ENCODE measurements around the gene FBXW5. TPM values are rescaled to one million over a fixed set of nuclear protein-coding genes. Genes with fewer than 3 reads are reported as not detected.

The FBXW5 gene
- total RNA-seq, 1 experiment from 2014 or later, result 62.2 TPM

GRCh38 chr9:136900556-136900955 lies 44.0 kb downstream of the FBXW5 start:
- Histone ChIP-seq H3K23me2 (ENCODE audit: insufficient read length, low read depth, low read length, poor library complexity, severe bottlenecking) (no peaks in the 10 kb centered on the region), H3K79me1 (ENCODE audit: insufficient read depth, low read depth, low read length, poor library complexity, severe bottlenecking) (peaks cover 2% of the 10 kb centered on the region), H2BK15ac (ENCODE audit: low read depth, low read length) (no peak overlapping the region), H2AFZ (ENCODE audit: low read length) (no peak overlapping the region), H3K4ac (ENCODE audit: low read depth, low read length) (no peak overlapping the region), H3K14ac (ENCODE audit: insufficient read depth, low read length) (no peak overlapping the region), H3K4me1 (ENCODE audit: insufficient read depth, low read length) (no peaks in the 10 kb centered on the region), H3T11ph (ENCODE audit: low read length) (no peak overlapping the region), H3K27ac (ENCODE audit: insufficient read length, low read depth, low read length) (no peak overlapping the region), H3K23ac (ENCODE audit: insufficient read length, low read depth, low read length) (no peak overlapping the region), H2BK20ac (ENCODE audit: low read depth, low read length, poor library complexity, severe bottlenecking) (no peak overlapping the region), H4K20me1 (ENCODE audit: control insufficient read depth, insufficient read depth, insufficient read length) (no peaks in the 10 kb centered on the region), H3K27me3 (ENCODE audit: insufficient read depth, low read length) (no peaks in the 10 kb centered on the region), H2BK120ac (ENCODE audit: low read depth, low read length, poor library complexity, severe bottlenecking) (no peak overlapping the region), H2AK5ac (ENCODE audit: insufficient read length, low read length) (no peak overlapping the region), H3K56ac (ENCODE audit: insufficient read length, low read depth, low read length) (no peak overlapping the region), H4K8ac (replicated peaks; ENCODE audit: insufficient read length, low read depth, low read length) (no peak overlapping the region), H3K79me2 (ENCODE audit: insufficient read depth, low read length) (no peaks in the 10 kb centered on the region; the same call in 1 of the 2 replicates), H2BK12ac (ENCODE audit: insufficient read length, low read depth, low read length) (no peak overlapping the region), H3K18ac (ENCODE audit: insufficient read length, low read depth, low read length) (no peak overlapping the region), H4K91ac (ENCODE audit: insufficient read length, low read depth, low read length) (no peak overlapping the region), H3K9me3 (ENCODE audit: control insufficient read depth, low read depth, low read length) (no peaks in the 10 kb centered on the region), H4K5ac (ENCODE audit: insufficient read length, low read depth, low read length) (no peak overlapping the region), H3K4me2 (ENCODE audit: insufficient read depth, insufficient read length, low read length) (no peak overlapping the region), H3K9ac (ENCODE audit: extremely low read depth, insufficient read length, low read length) (no peak overlapping the region), H2BK5ac (ENCODE audit: insufficient read length, low read length) (no peak overlapping the region)
- WGBS (ENCODE audit: extremely low coverage, insufficient read length, low lambda C conversion rate), result no CpG with 5 or more reads among the region's 10 CpGs
- Mint-ChIP-seq H3K4me3 (no peak overlapping the region), H3K27me3 (ENCODE audit: low read depth) (no peaks in the 10 kb centered on the region; the same call in 1 of the 2 replicates), H3K27ac (peak overlapping the region in 2 of 3 experiments; percentile 22 to 53; a peak in 1 of 7 replicates), H3K4me1 (peaks cover 5 to 6% of the 10 kb centered on the region in 2 experiments; a peak in 2 of 4 replicates), H3K36me3 (ENCODE audit: insufficient read depth in 1 of 3, low read depth in 3 of 3) (peaks cover 34 to 59% (median 54%) of the 10 kb centered on the region in 3 experiments), H3K9me3 (no peaks in the 10 kb centered on the region)
- no peak for DNase-seq
- TF ChIP-seq CTCF (conservative IDR thresholded peaks at IDR 0.05), result no peak
